ENCODE measurements around the gene CLCN5.

- TF ChIP-seq, protein P1, sequence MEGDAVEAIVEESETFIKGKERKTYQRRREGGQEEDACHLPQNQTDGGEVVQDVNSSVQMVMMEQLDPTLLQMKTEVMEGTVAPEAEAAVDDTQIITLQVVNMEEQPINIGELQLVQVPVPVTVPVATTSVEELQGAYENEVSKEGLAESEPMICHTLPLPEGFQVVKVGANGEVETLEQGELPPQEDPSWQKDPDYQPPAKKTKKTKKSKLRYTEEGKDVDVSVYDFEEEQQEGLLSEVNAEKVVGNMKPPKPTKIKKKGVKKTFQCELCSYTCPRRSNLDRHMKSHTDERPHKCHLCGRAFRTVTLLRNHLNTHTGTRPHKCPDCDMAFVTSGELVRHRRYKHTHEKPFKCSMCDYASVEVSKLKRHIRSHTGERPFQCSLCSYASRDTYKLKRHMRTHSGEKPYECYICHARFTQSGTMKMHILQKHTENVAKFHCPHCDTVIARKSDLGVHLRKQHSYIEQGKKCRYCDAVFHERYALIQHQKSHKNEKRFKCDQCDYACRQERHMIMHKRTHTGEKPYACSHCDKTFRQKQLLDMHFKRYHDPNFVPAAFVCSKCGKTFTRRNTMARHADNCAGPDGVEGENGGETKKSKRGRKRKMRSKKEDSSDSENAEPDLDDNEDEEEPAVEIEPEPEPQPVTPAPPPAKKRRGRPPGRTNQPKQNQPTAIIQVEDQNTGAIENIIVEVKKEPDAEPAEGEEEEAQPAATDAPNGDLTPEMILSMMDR (IDR thresholded peaks at IDR 0.05), result no peak
- no peak for TF ChIP-seq REST (IDR thresholded peaks at IDR 0.05)
- TF ChIP-seq PHF8 (IDR thresholded peaks at IDR 0.05; ENCODE audit: borderline replicate concordance, low read depth), result no peak
These were observed 114.0 kb downstream of the CLCN5 start for GRCh38 chrX:50036426-50036825.

Measured in A549 (cell line).